ENCODE data around the gene PTGER2.

PTGER2 gene

DNA sequence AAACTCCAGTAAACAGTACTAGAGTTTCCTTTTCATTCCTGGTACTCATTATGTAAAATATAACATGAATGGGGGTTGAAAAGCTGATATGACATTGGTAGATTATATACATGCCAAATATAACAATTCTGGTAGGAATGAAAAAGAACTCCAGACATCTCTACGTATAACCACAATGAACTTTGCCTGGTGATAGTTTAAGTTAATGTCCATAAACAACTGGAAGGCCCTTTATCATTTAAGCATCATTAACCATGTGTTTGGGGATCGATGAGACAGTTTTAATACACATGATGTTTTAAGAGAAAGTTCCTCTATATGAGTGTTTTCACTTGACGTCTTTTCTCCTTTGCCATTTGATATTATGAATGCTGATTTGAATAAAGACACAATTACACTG lies 5.8 kb downstream of the PTGER2 start:
- TF ChIP-seq TAF1 (IDR thresholded peaks at IDR 0.05; ENCODE audit: low read depth) (no peak), USF1 (IDR thresholded peaks at IDR 0.05) (no peak), CREB1 (IDR thresholded peaks at IDR 0.05; ENCODE audit: low read depth) (no peak), YY1 (IDR thresholded peaks at IDR 0.05; ENCODE audit: low read depth) (no peak), TEAD4 (IDR thresholded peaks at IDR 0.05) (no peak), NFIC (IDR thresholded peaks at IDR 0.05) (no peak), FOXM1 (IDR thresholded peaks at IDR 0.05; ENCODE audit: borderline replicate concordance, low read depth) (no peak), REST (IDR thresholded peaks at IDR 0.05; ENCODE audit: low read depth) (no peak), CEBPB (IDR thresholded peaks at IDR 0.05) (no peak), RAD21 (IDR thresholded peaks at IDR 0.05; ENCODE audit: low read depth) (no peak), EGR1 (IDR thresholded peaks at IDR 0.05) (no peak), TCF12 (IDR thresholded peaks at IDR 0.05; ENCODE audit: low read depth) (no peak)

GRCh38 chr14:52325126-52325525 lies 11.0 kb downstream of the PTGER2 start:
- TF ChIP-seq CREB1 (IDR thresholded peaks at IDR 0.05; ENCODE audit: low read depth), result no peak
- TF ChIP-seq YY1 (IDR thresholded peaks at IDR 0.05; ENCODE audit: low read depth), result no peak
- TF ChIP-seq MAX (IDR thresholded peaks at IDR 0.05), result no peak
- TF ChIP-seq REST (IDR thresholded peaks at IDR 0.05; ENCODE audit: low read depth), result no peak

DNA sequence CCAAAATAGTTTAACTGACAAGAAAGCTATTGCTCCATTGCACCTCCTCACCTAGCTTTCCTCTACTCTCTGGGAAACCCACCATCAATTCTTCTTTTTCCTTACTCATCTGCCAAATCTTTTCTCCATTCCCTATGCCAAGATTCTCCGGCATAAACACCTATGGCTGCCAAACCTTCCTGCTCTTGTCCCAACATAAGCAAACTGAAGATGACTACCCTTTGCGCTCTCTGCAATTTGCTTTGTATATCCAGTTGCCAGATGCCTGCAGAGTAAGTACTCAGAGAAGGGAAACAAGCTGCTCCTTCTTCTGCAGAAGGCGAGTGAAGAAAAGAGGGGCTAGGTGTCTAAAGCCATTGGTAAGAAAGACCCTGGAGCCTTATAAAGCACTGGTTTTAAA lies 11.5 kb downstream of the PTGER2 start:
- TF ChIP-seq CEBPB (IDR thresholded peaks at IDR 0.05), result no peak
- TF ChIP-seq ZBTB7A (IDR thresholded peaks at IDR 0.05; ENCODE audit: low read depth), result no peak
- no peak for TF ChIP-seq FOXM1 (IDR thresholded peaks at IDR 0.05; ENCODE audit: borderline replicate concordance, low read depth)
- TF ChIP-seq REST (IDR thresholded peaks at IDR 0.05; ENCODE audit: low read depth), result no peak
- no peak for TF ChIP-seq TCF12 (IDR thresholded peaks at IDR 0.05; ENCODE audit: low read depth)
- TF ChIP-seq MAX (IDR thresholded peaks at IDR 0.05), result no peak
- no peak for TF ChIP-seq CREB1 (IDR thresholded peaks at IDR 0.05; ENCODE audit: low read depth)
- TF ChIP-seq EGR1 (IDR thresholded peaks at IDR 0.05), result no peak
- no peak for TF ChIP-seq EP300 (IDR thresholded peaks at IDR 0.05; ENCODE audit: borderline replicate concordance)
- TF ChIP-seq RAD21 (IDR thresholded peaks at IDR 0.05; ENCODE audit: low read depth), result no peak
- TF ChIP-seq TAF1 (IDR thresholded peaks at IDR 0.05; ENCODE audit: low read depth), result no peak
- no peak for TF ChIP-seq YY1 (IDR thresholded peaks at IDR 0.05; ENCODE audit: low read depth)
- no peak for TF ChIP-seq TEAD4 (IDR thresholded peaks at IDR 0.05)
- TF ChIP-seq USF1 (IDR thresholded peaks at IDR 0.05), result no peak
- TF ChIP-seq NFIC (IDR thresholded peaks at IDR 0.05), result no peak

DNA sequence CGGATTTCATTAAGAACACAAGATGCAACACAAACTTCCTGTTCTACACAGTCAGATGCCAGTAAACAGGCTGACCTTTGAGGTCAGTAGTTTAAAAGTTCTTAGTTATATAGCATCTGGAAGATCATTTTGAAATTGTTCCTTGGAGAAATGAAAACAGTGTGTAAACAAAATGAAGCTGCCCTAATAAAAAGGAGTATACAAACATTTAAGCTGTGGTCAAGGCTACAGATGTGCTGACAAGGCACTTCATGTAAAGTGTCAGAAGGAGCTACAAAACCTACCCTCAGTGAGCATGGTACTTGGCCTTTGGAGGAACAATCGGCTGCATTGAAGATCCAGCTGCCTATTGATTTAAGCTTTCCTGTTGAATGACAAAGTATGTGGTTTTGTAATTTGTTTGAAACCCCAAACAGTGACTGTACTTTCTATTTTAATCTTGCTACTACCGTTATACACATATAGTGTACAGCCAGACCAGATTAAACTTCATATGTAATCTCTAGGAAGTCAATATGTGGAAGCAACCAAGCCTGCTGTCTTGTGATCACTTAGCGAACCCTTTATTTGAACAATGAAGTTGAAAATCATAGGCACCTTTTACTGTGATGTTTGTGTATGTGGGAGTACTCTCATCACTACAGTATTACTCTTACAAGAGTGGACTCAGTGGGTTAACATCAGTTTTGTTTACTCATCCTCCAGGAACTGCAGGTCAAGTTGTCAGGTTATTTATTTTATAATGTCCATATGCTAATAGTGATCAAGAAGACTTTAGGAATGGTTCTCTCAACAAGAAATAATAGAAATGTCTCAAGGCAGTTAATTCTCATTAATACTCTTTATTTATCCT lies 13.5 kb downstream of the PTGER2 start:
- TF ChIP-seq TAF1 (IDR thresholded peaks at IDR 0.05; ENCODE audit: low read depth), result no peak
- TF ChIP-seq USF1 (IDR thresholded peaks at IDR 0.05), result no peak
- no peak for TF ChIP-seq ZBTB7A (IDR thresholded peaks at IDR 0.05; ENCODE audit: low read depth)
- no peak for TF ChIP-seq EGR1 (IDR thresholded peaks at IDR 0.05)
- TF ChIP-seq TCF12 (IDR thresholded peaks at IDR 0.05; ENCODE audit: low read depth), result no peak
- TF ChIP-seq EP300 (IDR thresholded peaks at IDR 0.05; ENCODE audit: borderline replicate concordance), result no peak
- TF ChIP-seq FOXM1 (IDR thresholded peaks at IDR 0.05; ENCODE audit: borderline replicate concordance, low read depth), result no peak
- no peak for TF ChIP-seq REST (IDR thresholded peaks at IDR 0.05; ENCODE audit: low read depth)
- TF ChIP-seq YY1 (IDR thresholded peaks at IDR 0.05; ENCODE audit: low read depth), result no peak

Measured in Ishikawa (cell line).